DMS153 treated with DMSO at 0.1 percent for 48 hours (cell line): Measurements from ENCODE around the gene STK10.

Source experiments
- DNase-seq: peaks from one replicate; lab custom pipeline; 2025; ENCODE audit not compliant: unreplicated experiment; lab: John Stamatoyannopoulos, UW

The STK10 gene

DNA sequence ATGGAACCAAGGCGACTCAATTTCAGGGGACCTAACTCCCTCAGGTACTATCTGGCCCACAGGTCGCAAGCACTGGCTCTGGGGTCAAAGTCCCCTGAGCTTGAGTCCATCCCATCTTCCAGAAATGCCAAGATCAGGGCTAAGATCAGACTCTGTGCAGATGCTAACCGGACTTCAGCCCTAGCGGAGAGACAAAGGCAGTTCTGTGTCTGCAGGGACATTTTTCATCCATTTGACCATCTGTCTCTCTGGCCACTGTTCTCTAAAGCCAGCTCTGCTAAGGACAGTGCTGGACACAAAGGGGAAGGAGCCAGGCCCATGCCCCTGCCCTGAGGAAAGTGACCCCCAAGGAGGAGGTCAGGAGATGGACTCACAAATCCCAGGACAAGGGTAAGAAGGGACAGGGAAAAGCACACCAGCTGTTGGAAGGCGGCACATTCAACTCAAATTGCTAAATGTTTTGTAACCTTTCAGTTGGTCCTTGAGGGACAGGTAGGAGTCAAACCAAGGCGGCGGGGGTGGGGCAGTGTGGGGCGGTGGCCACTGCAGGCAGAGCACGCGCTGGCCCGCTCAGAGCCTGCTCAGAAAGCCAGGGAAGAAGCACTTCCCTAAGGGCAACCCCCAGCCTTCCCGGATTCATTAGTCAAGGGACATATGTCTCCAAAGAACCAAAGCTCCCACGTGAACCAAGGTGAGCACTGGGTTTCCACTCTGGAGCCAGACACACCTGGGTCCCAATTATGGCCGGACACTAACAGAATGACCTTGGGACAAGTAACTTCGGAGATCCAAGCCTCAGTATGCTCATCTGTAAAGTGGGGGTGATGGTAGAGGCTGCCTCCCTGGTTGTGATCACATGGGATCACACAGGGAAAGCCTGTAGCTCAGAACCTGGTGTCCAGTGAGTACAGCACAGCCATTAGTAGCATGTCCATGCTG is 42.8 kb downstream of the STK10 start:
- no peak for DNase-seq

DNA sequence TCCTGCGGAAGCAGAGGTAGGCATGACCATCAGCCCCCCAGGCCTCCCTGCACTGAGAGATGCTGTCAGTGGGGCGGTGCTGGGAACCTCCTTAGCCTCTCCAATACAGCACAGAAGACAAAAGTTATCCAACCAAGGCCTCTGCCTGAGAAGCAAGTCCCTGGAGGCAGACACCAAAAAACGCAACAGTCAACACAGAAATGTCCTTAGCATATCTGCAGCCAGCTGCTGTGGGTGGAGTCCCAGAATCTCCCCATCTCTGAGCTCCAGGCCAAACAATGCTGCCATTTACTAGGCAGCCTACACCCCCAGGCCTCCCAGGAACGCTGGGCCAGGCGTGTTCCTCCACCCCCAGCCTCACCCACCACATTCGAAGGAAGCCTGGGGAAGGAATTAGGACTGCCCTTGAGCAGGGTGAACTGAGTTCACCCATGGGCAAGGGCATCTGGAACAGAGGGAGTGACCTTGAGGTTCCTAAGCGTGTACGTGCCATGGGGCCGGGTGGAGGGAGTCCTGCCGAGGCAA is 43.7 kb downstream of the STK10 start:
- DNase-seq = no peak

DNA sequence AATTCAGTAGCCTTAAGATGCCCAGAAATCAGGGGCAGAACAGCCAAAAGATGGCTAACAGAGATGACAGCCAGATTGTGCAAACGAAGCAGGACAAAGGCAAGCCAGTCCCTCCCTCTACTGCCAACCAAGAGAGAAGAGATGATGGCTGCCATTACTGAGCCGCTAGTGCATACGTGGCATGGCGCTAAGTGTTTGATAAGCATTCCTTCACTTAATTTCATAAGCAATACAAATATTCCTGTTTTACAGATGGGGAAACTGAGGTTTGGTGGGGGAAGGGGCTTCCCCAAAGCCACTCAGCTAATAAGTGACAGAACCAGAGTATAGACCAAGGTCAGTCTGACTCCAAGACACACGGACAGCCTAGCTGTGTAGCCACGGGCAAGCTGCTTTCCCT is 44.1 kb downstream of the STK10 start:
- no peak for DNase-seq

DNA sequence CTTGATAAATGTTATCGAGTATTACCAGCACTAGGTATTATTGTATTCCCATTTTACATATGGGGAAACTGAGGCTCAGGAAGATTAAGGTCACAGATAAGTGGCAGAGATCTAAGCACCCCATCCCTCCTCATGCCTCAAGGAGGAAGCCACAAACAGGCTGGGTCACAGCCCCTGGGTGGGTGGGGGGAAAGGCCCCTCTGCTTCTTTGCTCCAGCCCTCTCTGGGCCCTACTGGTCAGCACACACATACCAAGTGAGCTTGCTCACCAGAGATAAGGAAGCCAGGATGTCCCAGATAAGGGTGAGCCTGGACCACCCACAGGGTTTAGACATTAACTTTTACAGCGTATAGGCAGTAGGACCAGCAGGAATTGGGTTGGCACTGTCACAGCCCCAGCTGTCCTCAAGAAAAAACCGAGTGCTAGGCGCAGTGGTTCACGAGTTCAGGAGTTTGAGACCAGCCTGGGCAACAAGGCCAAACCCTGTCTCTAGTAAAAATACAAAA is 45.3 kb downstream of the STK10 start:
- no peak for DNase-seq

GRCh38 chr5:172141949-172142319 is 46.1 kb downstream of the STK10 start:
- no peak for DNase-seq

- no peak for DNase-seq
Measured at GRCh38 chr5:172140866-172141265, 47.2 kb downstream of the STK10 start.

GRCh38 chr5:172140120-172140519 is 47.9 kb downstream of the STK10 start:
- DNase-seq = no peak

DNA sequence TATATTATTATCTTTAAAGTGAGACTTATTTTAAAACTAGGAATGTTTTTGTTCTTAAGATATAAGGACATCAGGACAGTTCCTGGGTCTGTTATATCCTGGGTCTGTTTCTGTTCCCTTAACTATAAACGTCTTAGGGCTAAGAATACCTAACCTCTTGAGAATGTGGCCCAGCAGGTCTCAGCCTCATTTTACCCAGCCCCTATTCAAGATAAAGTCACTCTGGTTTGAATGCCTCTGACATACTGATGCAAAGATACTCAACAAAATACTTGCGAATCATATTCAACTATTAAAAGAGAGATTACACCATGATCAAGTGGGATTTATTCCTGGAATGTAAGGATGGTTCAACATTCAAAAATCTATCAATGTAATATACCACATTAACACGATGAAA is 51.0 kb downstream of the STK10 start:
- DNase-seq = no peak

DNA sequence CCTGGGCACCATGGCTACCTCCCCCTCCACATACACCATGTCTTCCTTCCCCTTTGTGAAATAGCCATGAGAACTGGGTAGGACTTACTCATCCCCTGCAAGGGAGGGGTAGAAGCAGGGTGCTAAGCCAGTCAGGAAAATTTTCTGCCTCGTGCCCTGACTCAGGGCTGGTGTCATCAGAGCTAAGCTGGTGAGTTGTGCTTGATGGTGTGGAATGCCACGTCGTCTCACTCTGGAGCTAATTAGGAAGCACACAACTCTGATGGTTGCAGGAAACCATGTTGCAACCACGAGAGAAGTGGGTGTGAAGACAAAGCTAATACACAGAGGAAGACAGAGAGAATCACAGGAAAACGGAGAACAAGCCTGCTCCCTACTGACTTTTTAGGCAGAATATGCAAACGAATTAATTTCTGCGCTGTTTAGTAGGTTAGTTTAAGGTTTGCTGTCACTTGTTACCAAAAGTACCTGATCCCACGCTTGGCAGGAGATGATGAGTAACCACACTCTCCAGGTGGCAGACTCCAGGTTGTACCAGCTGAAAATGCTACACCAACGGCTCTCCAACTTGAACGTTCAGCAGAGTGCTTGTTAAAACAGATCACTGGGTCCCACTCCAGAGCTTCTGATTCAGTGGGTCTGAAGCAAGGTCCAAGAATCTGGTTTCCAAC is 54.5 kb downstream of the STK10 start:
- DNase-seq = no peak

- no peak for DNase-seq
Measured at GRCh38 chr5:172131690-172132089, 56.3 kb downstream of the STK10 start.

GRCh38 chr5:172129256-172129910 is 58.6 kb downstream of the STK10 start:
- DNase-seq = no peak

GRCh38 chr5:172127581-172127980 is 60.4 kb downstream of the STK10 start:
- DNase-seq = no peak

DNA sequence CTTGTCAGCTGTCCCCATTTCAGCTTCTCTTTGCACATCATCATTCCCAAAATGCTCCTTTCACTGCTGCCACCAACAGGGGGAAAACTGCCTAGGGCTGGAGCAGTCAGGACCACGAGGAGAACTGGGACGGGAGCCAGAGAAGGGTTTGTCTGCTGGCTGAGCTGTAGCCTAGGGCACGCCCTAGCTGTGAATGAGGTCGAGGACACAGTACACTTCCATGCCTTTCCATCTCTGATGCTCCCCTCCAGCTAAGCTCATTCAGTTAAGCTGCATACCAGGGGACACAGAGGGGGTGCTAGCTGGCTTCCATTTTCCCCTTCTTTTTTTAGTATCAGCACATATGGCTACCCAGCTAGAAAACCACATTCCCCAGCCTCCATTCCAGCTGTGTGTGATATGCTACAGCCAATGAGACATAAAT is 64.7 kb downstream of the STK10 start:
- DNase-seq = no peak

GRCh38 chr5:172119921-172120688 is 67.9 kb downstream of the STK10 start:
- no peak for DNase-seq

DNA sequence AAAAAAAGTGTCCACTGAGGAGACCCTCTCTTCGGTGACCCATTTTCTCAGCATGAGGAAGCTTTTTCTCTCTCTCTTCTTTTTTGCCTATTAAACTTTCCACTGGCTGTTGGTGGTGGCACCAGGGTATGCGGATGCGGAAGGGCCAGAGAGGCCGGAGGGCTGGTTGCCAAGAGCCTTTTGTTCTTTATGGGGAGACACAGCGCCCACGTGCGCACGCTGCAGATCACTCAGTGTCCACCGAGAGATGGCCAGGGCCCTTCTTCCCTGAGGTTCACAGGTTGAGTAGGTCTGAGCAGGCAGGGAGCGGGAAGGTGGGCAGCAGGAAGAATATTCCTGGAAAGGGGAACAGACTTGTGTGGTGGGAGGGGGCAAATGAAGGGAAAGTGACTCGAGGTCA is 69.1 kb downstream of the STK10 start:
- no peak for DNase-seq

GRCh38 chr5:172117977-172118701 is 69.9 kb downstream of the STK10 start:
- no peak for DNase-seq

- DNase-seq = no peak
Measured at GRCh38 chr5:172115541-172115982, 72.5 kb downstream of the STK10 start.

DNA sequence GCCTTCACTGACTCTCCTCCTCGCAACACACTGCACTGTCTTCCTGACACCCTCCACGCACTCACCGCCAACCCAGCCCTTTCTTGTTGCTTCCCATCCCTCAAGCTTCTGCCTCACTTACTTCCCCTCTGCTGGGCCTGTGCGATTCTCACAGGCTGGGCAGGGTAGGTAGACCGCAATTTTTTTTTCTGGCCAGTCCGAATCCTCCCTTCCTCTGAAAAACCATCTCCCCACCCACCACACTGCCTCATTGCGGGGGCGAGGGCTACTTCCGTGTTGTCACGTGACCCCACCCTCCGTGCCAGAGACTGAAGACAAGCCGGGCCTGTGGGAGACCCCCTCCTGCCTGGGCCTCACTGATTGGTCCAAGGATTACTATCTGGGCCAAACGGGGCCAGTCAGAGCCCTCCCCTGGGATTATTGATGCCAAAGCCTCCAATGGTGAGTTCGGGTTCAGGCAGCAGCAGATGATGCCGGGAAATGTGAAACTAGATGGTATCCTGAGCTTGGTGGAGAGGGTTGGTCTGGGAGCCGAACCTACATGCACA is 73.1 kb downstream of the STK10 start:
- no peak for DNase-seq

DNA sequence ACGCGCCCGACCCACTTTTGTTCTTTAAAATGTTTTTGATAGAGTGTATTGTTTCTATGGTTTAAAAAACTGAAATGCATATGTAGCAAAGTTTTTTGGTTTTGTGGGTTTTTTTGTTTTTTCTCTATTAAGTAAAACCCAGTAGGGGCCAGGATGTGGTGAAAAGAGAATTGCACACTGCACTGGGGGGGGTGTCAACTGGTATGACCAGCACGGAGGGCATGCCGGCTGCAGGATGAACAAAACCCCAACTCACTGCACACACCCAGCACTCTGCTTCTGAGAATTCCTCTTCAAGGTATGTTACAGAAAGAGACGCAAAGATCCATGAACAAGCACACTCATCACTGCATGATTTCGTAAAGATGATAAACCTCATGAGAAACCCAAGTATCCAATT is 75.0 kb downstream of the STK10 start:
- DNase-seq = no peak

GRCh38 chr5:172111852-172112225 is 76.2 kb downstream of the STK10 start:
- no peak for DNase-seq
